ENCODE results near the gene CYB5D1.

GRCh38 chr17:7835814-7836595 is 21.8 kb upstream of the CYB5D1 start:
- no peak for TF ChIP-seq EZH2 (IDR thresholded peaks at IDR 0.05; ENCODE audit: low read length, missing control alignments)
- TF ChIP-seq CTCF (conservative IDR thresholded peaks at IDR 0.05 in 1 of 2, IDR thresholded peaks at IDR 0.05 in 1 of 2; ENCODE audit: low read depth in 1 of 2, low read length in 2 of 2): no peak

All from fibroblast of lung (primary cell).